GM21423 (cell line): ENCODE results near the gene NCOA1.
"Not testable (repeated sequence)": the region's sequence is repeated elsewhere in the genome, so short reads cannot be mapped to it uniquely, and the experiment has no call there.

Experiments used
- ATAC-seq: cut with Tn5 transposase; IDR thresholded peaks from one replicate; pipeline ENCODE4 v1.9.1; 2021; ENCODE audit warnings: mild to moderate bottlenecking, moderate library complexity; ENCODE audit not compliant: unreplicated experiment

The NCOA1 gene

GRCh38 chr2:24490690-24491541 is at the start of gene NCOA1:
Gene NCOA1 (plus strand): TSS chr2:24491254. CDS start chr2:24658678, 167,424 bp downstream.
- peak; percentile 66 for ATAC-seq

- no peak for ATAC-seq
Observed at GRCh38 chr2:24448797-24449196, 42.3 kb upstream of the NCOA1 start.

- ATAC-seq = no peak
Observed at GRCh38 chr2:24449344-24449743, 41.7 kb upstream of the NCOA1 start.

GRCh38 chr2:24451805-24452501 is 39.1 kb upstream of the NCOA1 start:
- ATAC-seq = no peak

GRCh38 chr2:24452502-24452885 is 38.6 kb upstream of the NCOA1 start:
- ATAC-seq = no peak

- no peak for ATAC-seq
Observed at GRCh38 chr2:24453379-24454073, 37.5 kb upstream of the NCOA1 start.

- no peak for ATAC-seq
Observed at GRCh38 chr2:24454294-24454693, 36.8 kb upstream of the NCOA1 start.

GRCh38 chr2:24456599-24457556 is 34.2 kb upstream of the NCOA1 start:
- no peak for ATAC-seq

GRCh38 chr2:24457696-24458386 is 33.2 kb upstream of the NCOA1 start:
- ATAC-seq = no peak

GRCh38 chr2:24459224-24460161 is 31.6 kb upstream of the NCOA1 start:
- no peak for ATAC-seq

- ATAC-seq = no peak
Observed at GRCh38 chr2:24461685-24462084, 29.4 kb upstream of the NCOA1 start.

GRCh38 chr2:24463271-24463670 is 27.8 kb upstream of the NCOA1 start:
- no peak for ATAC-seq

GRCh38 chr2:24466871-24467870 is 23.9 kb upstream of the NCOA1 start:
- no peak for ATAC-seq

- not testable (repeated sequence) for ATAC-seq
Observed at GRCh38 chr2:24468453-24468852, 22.6 kb upstream of the NCOA1 start.

GRCh38 chr2:24469148-24469650 is 21.9 kb upstream of the NCOA1 start:
- ATAC-seq = no peak

GRCh38 chr2:24471662-24472061 is 19.4 kb upstream of the NCOA1 start:
- ATAC-seq = no peak

GRCh38 chr2:24472416-24472815 is 18.6 kb upstream of the NCOA1 start:
- ATAC-seq = no peak
